GM19043 (cell line): ENCODE results near the gene DDA1.

Source experiments
- ATAC-seq: cut with Tn5 transposase; IDR thresholded peaks from one replicate; pipeline ENCODE4 v1.9.1; 2021; ENCODE audit warnings: low read depth; ENCODE audit not compliant: unreplicated experiment

DDA1 gene

DNA sequence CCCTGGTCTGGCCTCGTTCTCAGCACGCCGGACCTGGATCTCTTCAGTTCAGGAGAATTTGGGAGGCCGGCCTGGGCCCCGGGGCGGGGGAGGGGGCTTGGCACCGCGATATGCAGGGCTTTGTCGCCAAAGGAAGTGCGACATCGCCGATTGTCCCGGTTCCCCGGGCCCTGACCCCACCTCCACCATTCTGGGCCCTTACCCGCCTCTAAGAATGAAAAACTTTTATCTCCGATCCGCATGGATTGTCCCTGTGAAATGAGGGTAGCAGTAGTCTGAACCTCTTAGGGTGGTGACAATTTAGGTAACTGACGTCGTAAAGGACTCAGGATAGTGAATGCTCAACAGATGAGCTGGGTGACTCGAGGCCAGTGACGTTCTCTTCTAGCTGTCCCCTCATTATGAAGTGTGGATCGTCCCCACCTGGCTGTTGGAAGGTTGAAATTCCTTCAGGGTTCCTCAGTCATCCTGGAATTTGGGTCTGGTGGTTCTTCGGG, 650 bp downstream of the DDA1 start:
- no peak for ATAC-seq

DNA sequence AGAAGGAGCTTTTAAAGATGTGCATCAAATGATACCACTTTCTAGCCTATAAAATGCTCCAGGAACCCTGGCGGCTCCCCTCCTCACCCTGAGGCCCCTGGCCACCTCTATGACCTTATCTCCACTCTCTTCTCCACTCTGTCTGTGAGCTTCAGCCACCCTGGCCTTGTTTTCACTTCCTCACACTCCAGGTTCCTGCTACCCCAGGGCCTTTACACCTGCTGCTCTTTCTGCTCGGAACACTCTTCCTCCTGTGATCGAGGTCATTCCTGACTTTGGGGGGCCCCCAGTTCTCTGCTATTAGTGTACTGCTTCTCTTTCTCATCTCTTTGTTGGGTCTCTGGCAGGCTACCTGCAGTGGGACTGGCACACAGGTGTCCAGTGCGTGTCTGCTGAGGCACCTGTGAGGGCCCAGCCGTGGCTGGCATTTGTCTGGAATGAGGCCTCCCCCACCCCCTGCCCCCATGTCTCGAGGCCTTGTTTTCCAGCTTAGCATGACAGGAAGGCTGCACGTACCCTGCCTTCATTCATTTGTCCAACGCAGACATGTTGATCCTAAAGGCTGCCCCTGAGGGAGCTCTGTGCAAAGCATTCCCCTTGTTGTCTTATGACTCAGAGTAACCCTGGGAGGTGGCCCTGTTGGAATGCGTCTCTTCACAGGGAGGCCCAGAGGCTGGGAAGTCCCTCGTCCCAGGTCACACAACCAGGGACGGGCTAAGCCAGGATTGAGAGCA, 2.3 kb downstream of the DDA1 start:
- no peak for ATAC-seq

GRCh38 chr19:17312189-17313113, 3.1 kb downstream of the DDA1 start:
- no peak for ATAC-seq

- no peak for ATAC-seq
Measured at GRCh38 chr19:17314007-17314593, 4.7 kb downstream of the DDA1 start.

GRCh38 chr19:17318966-17319365, 9.6 kb downstream of the DDA1 start:
- ATAC-seq: no peak

- ATAC-seq: no peak
Measured at GRCh38 chr19:17319473-17320238, 10.3 kb downstream of the DDA1 start.

DNA sequence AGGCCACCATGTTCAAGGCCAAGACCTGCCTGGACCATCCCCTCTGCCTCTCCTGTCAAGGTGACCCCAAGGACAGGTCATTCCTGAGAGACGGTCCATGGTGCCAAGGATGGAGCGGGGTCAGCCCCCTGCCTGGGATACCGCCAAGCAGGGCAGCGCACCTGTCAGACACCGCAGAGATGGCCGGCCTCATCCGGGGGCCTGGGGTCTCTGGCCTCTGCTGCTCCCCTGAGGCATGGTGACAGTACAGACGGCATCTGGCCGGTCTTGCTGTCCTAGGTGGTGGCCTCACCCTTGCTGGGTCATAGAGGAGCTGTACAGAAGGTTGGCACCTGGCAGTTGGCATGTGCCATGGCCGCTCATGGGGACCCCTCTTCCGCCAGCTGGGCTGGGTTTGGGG, 11.1 kb downstream of the DDA1 start:
- ATAC-seq: no peak

- no peak for ATAC-seq
Measured at GRCh38 chr19:17321655-17322489, 12.5 kb downstream of the DDA1 start.

DNA sequence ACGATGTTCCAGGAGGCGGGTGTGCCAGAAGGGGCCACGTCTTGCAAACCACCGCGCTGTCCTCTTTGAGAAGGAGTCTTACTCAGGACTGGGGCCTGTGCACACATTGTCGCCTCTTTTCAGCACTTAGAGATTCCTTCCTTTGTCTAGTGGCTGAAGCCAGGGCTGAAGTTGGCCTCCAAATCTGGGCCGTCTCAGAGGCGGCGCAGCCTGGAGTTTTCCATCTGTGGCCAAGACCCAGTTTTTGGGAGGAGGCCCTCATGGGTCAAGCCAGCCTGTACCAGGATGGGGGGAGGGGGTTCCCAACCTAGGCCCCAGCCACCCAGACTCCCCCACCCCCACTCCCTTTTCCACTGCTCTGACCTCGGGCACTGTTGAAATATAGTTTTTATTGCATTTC, 13.5 kb downstream of the DDA1 start:
- no peak for ATAC-seq

DNA sequence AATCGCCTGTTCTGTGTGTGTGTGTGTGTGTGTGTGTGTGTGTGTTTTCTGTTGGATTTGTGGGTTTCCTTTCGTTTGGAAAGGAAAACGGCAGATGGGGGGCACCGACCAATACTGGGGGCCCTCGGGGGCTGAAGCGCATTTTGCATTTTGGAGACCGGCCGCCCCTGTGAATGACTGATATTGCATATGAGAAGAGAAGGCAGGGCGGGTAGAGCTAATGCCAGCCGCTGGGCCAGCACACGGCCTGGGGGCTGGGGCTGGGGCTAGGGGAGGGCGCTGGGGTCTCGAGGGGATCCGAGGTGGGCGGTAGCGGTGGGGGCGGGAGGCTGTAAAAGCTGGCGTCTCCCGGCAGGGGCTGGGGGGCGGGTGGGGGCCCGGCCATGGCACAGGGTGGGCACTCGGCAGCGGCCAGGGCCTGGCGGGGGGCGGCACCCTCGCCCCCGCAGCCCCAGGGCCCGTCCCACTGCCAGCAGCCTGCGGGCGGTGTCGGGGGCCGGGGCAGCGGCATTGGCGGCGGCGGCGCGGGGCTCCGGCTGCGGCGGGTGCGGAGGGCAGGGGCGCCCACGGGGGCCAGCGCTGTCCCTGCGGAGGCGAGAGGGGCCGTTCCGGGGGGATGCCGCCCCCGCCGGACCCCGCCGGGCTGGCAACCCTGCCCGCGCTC, 14.1 kb downstream of the DDA1 start:
- ATAC-seq: no peak

- no peak for ATAC-seq
Measured at GRCh38 chr19:17323964-17324332, 14.6 kb downstream of the DDA1 start.

DNA sequence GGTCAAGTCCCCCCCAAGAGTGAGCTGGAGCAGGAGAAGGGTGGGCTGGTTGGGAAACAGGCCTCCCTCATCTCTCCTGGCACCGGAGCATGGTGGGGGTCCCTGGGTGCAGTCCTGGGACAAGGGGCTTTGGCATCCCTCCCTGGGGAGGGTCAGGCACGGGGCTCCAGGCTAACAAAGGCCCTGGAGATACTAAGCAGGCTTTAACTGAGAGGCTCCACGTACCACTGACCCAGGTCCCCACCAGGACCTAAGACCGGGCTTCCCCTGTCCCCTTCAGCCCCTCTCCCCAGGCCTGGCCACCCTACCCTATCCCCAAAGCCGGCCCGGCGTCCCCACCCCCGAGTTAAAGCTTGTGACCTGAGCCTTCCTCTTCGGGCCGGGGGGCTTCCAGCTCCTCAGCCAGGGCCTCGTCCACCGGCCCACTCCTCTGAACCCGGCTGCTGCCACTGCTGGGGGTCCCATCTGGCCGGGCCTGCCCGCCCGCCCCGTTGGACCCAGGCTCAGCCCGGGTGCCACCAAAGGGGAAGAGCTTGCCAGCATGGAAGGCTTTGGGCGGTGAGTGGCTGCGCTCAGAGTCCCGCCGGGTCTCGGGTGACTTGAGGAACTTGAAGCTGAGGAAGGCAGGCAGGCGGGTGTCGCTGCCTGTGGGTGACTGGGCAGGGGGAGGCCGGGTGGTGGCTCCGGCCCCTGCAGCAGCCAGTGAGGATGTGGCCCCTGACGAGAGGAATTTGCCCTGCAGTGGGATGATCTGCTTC, 15.2 kb downstream of the DDA1 start:
- no peak for ATAC-seq

GRCh38 chr19:17325133-17325532, 15.8 kb downstream of the DDA1 start:
- no peak for ATAC-seq

GRCh38 chr19:17325881-17326594, 16.7 kb downstream of the DDA1 start:
- no peak for ATAC-seq

DNA sequence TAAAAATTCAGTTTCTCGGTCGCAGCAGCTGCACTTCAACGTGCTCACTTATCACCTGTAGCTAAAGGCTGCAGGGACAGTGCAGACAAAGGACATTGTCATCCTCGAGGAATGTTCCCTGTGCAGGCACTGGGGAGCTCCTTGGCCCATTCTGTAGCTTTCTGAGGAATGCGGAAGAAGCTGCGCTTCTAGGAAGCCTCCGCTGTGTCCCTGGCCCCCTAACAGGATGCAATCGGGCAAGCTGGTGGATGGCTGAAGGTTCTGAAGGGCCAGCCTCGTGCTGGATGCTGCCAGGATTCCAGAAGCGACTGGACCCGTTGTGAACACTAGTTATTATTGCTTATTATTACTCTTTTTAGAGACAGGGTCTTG, 17.2 kb downstream of the DDA1 start:
- no peak for ATAC-seq

DNA sequence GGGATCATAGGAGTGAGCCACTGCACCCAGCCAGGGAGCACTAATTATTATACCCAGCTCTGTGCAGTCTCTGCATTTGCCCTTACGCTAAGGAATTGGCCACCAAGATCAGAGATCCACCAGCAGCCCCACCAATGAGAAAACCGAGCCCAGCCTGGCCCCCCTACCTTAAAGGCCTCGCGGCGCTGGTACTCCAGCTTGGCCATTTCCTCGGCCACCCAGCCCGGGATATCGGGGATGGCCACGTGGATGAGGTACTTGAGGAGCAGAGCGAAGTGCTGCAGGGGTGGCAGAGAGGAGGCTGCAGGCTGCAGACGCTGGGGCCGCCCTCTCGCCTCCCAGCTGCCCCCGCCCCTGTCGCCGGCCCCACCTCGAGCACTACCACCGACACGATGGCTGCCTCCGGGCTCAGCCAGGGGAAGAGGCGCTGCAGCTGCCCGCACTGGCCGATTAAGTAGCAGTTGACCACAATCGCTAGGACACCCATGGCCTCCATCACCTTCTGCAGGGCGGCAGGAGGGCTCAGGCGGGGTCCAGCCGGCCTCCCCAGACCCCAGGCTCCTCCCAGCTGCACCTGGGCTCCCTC, 17.8 kb downstream of the DDA1 start:
- ATAC-seq: no peak

DNA sequence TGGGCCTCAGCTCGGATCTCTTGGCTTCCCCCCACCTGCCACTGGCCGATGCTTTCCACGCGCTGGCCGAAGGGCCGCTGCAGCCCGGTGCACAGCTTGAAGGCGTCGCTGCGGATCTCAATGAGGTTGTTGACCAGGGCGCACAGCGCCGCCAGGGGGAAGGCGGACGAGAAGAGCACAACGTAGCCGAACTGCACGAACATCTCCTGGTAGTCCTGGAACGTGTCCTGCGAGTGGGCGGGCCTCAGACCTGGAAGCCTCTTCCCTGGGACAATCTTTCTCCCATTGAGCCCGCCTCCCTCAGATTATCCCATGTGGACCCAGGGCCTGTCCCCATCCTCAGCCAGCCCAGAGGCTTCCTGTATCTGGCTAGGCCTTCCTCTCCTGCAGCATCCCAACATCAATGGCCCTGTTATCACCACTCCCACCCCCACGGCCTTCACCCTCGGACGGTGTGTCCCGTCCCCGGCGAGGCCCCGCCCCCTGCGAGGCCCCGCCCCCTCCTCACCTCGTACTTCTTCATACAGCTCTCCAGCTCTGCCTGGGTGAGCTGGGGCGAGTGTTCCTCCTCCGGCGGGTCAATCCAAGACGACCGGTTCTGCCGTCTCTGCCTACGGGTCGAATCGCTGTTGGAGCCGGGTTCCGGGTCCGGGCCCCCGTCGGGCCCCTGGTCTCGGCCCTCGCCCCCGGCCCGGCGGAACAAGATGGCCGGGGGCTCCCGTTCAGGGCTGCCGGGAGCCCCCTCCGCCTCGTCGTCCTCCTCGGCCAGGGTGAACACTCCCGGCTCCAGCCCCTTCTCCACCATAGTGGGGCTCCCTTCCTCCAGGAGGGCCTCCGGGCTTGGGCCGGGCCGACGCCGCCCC, 18.5 kb downstream of the DDA1 start:
- ATAC-seq: no peak
